IMR-90 (cell line): ENCODE results near the gene ORAI1. TPM values are rescaled to one million over a fixed set of nuclear protein-coding genes. Genes with fewer than 3 reads are reported as not detected.

Source experiments
- ATAC-seq: fragments of 200-7000 bp; cut with Tn5 transposase; 2 replicates; pipeline ENCODE4 v1.9.1; 2020; ENCODE audit warnings: low read depth, mild to moderate bottlenecking, moderate library complexity
- BruUV-seq: library from RNA; stranded (reverse); fragments of 400-500 nt; replicated peaks from 2 replicates; lab custom pipeline; 2021; lab: Mats Ljungman, UMichigan
- CTCF ChIA-PET: fragments of 300-600 bp; formaldehyde crosslinking; extraction: SDS; loops from one replicate; lab custom pipeline; 2021; ENCODE audit warnings: antibody characterized with exemption; lab: Yijun Ruan, JAX
- POLR2A ChIA-PET: fragments of 300-600 bp; sonication (Branson Sonifier 250); formaldehyde crosslinking; loops from one replicate; lab custom pipeline; 2022; ENCODE audit warnings: antibody characterized with exemption; ENCODE audit not compliant: unreplicated experiment; lab: Charles Lee
- DNase-seq: peaks from one replicate; pipeline ENCODE4 v3.0.0; 2013
- H2AFZ ChIP-seq: replicated peaks from 2 replicates; pipeline ENCODE3; 2013; ENCODE audit warnings: low read length, mild to moderate bottlenecking; ENCODE audit not compliant: poor library complexity
- H2AK5ac ChIP-seq: 2 replicates; pipeline ENCODE4 v1.6.1; 2013; ENCODE audit warnings: low read depth, low read length, inconsistent platforms
- H2AK9ac ChIP-seq: replicated peaks from 2 replicates; pipeline ENCODE3; 2013; ENCODE audit warnings: mild to moderate bottlenecking, low read depth, low read length, moderate library complexity; ENCODE audit not compliant: poor library complexity
- H2BK120ac ChIP-seq: 2 replicates; pipeline ENCODE4 v1.6.1; 2013; ENCODE audit warnings: low read depth, low read length, inconsistent platforms
- H2BK15ac ChIP-seq: 3 replicates; pipeline ENCODE4 v1.6.1; 2013; ENCODE audit warnings: low read depth, low read length, inconsistent platforms
- H2BK20ac ChIP-seq: 2 replicates; pipeline ENCODE4 v1.6.1; 2013; ENCODE audit warnings: low read depth, mild to moderate bottlenecking, inconsistent platforms, low read length, moderate library complexity
- H2BK5ac ChIP-seq: 2 replicates; pipeline ENCODE4 v1.6.1; 2013; ENCODE audit warnings: mild to moderate bottlenecking, low read depth, low read length, inconsistent platforms; ENCODE audit not compliant: poor library complexity, severe bottlenecking
- H3K14ac ChIP-seq: replicated peaks from 2 replicates; pipeline ENCODE4 v1.6.1; 2013; ENCODE audit warnings: low read depth, low read length, inconsistent platforms
- H3K18ac ChIP-seq: 2 replicates; pipeline ENCODE4 v1.6.1; 2013; ENCODE audit warnings: low read depth, low read length, control low read depth
- H3K23ac ChIP-seq: 2 replicates; pipeline ENCODE4 v1.6.1; 2013; ENCODE audit warnings: low read depth, low read length, inconsistent platforms
- H3K27ac ChIP-seq: 2 replicates; pipeline ENCODE4 v1.5.1; 2013; ENCODE audit warnings: mild to moderate bottlenecking, control low read depth, low read length; ENCODE audit not compliant: insufficient read depth
- H3K27me3 ChIP-seq: 2 replicates; pipeline ENCODE4 v1.6.1; 2013; ENCODE audit warnings: low read length; ENCODE audit not compliant: control insufficient read depth, insufficient read depth
- H3K36me3 ChIP-seq: 2 replicates; pipeline ENCODE4 v1.6.1; 2013; ENCODE audit warnings: low read length, mixed read lengths; ENCODE audit not compliant: control insufficient read depth, insufficient read depth
- H3K4ac ChIP-seq: 2 replicates; pipeline ENCODE4 v1.6.1; 2013; ENCODE audit warnings: low read depth, low read length, inconsistent platforms
- H3K4me1 ChIP-seq: 2 replicates; pipeline ENCODE4 v1.6.1; 2013; ENCODE audit warnings: low read length, mixed read lengths; ENCODE audit not compliant: control insufficient read depth, insufficient read depth
- H3K4me2 ChIP-seq: 2 replicates; pipeline ENCODE4 v1.6.1; 2013; ENCODE audit warnings: low read depth, mild to moderate bottlenecking, control low read depth, low read length, moderate library complexity
- H3K4me3 ChIP-seq: 2 replicates; pipeline ENCODE4 v1.5.1; 2013; ENCODE audit warnings: low read depth, mild to moderate bottlenecking, control low read depth, low read length, moderate library complexity; ENCODE audit not compliant: insufficient read depth
- H3K56ac ChIP-seq: 2 replicates; pipeline ENCODE4 v1.6.1; 2013; ENCODE audit warnings: low read length, inconsistent platforms; ENCODE audit not compliant: insufficient read depth; ENCODE audit errors: extremely low read depth
- H3K79me1 ChIP-seq, 2 experiments: 2 replicates each; pipeline ENCODE4 v1.6.1; 2013; ENCODE audit warnings: low read length in 2 of 2, inconsistent platforms in 1 of 2, low read depth in 1 of 2
- H3K9ac ChIP-seq: 2 replicates; pipeline ENCODE4 v1.6.1; 2013; ENCODE audit warnings: low read depth, low read length, control low read depth
- H3K9me1 ChIP-seq: 2 replicates; pipeline ENCODE4 v1.6.1; 2013; ENCODE audit warnings: low read length, inconsistent platforms; ENCODE audit not compliant: insufficient read depth
- H3K9me3 ChIP-seq: 2 replicates; pipeline ENCODE4 v1.6.1; 2013; ENCODE audit warnings: low read length; ENCODE audit not compliant: control insufficient read depth, insufficient read depth
- H4K20me1 ChIP-seq: 2 replicates; pipeline ENCODE4 v1.6.1; 2013; ENCODE audit warnings: low read length, inconsistent platforms; ENCODE audit not compliant: insufficient read depth
- H4K5ac ChIP-seq: 2 replicates; pipeline ENCODE4 v1.6.1; 2013; ENCODE audit warnings: mild to moderate bottlenecking, low read depth, low read length, control low read depth
- H4K8ac ChIP-seq, 2 experiments: 2 replicates each; pipeline ENCODE4 v1.6.1; 2013; ENCODE audit warnings: low read depth in 2 of 2, low read length in 2 of 2, control low read depth in 1 of 2, inconsistent platforms in 1 of 2
- H4K91ac ChIP-seq: 2 replicates; pipeline ENCODE4 v1.6.1; 2013; ENCODE audit warnings: low read depth, low read length, inconsistent platforms; ENCODE audit not compliant: insufficient read depth
- CEBPB ChIP-seq: IDR thresholded peaks from 2 replicates; pipeline ENCODE4 v1.6.1; 2012; ENCODE audit warnings: low read depth, low read length, improper control_type of control experiment
- MAZ ChIP-seq: IDR thresholded peaks from 2 replicates; pipeline ENCODE4 v1.6.1; 2012; ENCODE audit warnings: low read depth, mild to moderate bottlenecking, low read length, improper control_type of control experiment, moderate library complexity, borderline replicate concordance
- WGBS, 2 experiments: methylation state at CpG; one replicate each; pipeline versions ENCODE4 v1.1.5 to v1.1.7; 2013; ENCODE audit warnings: missing lambda C conversion rate in 2 of 2; ENCODE audit not compliant: insufficient read length in 1 of 2; ENCODE audit errors: extremely low coverage in 2 of 2; 5-methylcytosine and 5-hydroxymethylcytosine counted together
- dilution Hi-C: fragments of 300-500 bp; cut with HindIII; formaldehyde crosslinking; loops from one replicate; pipeline ENCODE4 v1.14.3; 2018; ENCODE audit warnings: low sequenced_read_pairs; ENCODE audit not compliant: unreplicated experiment
- in situ Hi-C: fragments of 300-500 bp; cut with MboI; formaldehyde crosslinking; loops from 3 replicates; pipeline ENCODE4 v1.14.3; 2019; ENCODE audit warnings: low sequenced_read_pairs, inconsistent platforms, mixed read lengths
- intact Hi-C: fragments of 100-400 bp; cut with micrococcal nuclease; formaldehyde crosslinking; loops from 2 replicates; pipeline ENCODE4 v1.10.0; 2022
- polyA plus RNA-seq, 3 experiments: library from polyadenylated mRNA; depleted of rRNA; stranded (reverse); fragments of >200 nt; gene quantifications; 2 replicates each; pipeline ENCODE4 v1.2.3, GENCODE V29; 2012; ENCODE audit warnings: low replicate concordance in 1 of 3
- total RNA-seq: library from RNA; depleted of rRNA; stranded (reverse); fragments of >200 nt; gene quantifications from 2 replicates; pipeline ENCODE4 v1.2.3, GENCODE V29; 2012

The ORAI1 gene
- total and polyA plus RNA-seq, 2 of the 4 experiments (the other 2 are of a cell fraction), result 3.9 to 22.7 TPM

DNA sequence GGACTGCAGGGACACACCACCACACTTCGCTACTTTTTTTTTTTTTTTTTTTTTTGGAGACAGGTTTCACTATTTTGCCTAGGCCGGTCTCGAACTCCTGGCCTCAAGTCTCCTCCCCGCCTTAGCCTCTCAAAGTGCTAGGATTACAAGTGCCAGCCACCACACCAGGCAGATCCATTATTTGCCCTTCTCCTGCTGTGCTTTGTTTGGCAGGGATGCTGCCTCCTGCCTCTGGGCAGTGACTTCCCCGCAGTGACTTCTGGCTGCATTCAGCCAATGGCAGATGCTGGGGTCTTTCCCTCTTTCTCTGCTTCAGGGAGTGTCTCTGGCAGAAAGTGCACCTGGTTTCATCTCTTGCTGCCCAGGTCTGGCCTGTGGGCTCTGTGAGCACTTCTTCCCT lies 49.9 kb downstream of the ORAI1 start:
- Histone ChIP-seq H2BK15ac (no peak overlapping the region), H3K36me3 (no peaks in the 10 kb centered on the region), H2BK20ac (no peak overlapping the region), H3K9ac (no peak overlapping the region), H4K20me1 (no peaks in the 10 kb centered on the region), H3K4me1 (peaks cover 5% of the 10 kb centered on the region), H3K27me3 (no peaks in the 10 kb centered on the region), H2AK5ac (no peak overlapping the region), H2BK5ac (no peak overlapping the region), H3K18ac (no peak overlapping the region), H3K9me1 (0 out of 2 replicates have a peak, but pooled peaks cover 4% of the 10 kb centered on the region), H3K4me3 (no peak overlapping the region), H3K14ac (no peak overlapping the region), H2BK120ac (no peak overlapping the region), H2AK9ac (no peak overlapping the region), H4K5ac (no peak overlapping the region), H4K91ac (no peak overlapping the region), H3K23ac (no peak overlapping the region), H3K27ac (no peak overlapping the region), H3K56ac (no peak overlapping the region), H3K79me1 (no peaks in the 10 kb centered on the region), H3K4me2 (no peak overlapping the region), H2AFZ (no peak overlapping the region), H4K8ac (no peak overlapping the region), H3K9me3 (no peaks in the 10 kb centered on the region), H3K4ac (no peak overlapping the region)
- intact Hi-C loops, result no loop called here
- dilution Hi-C loops, result no loop called here
- CTCF ChIA-PET, result no interaction called here
- TF ChIP-seq MAZ (no peak), CEBPB (no peak)
- no TSS peak for BruUV-seq
- DNase-seq, result no peak
- ATAC-seq, result no peak
- POLR2A ChIA-PET, result no interaction called here
- WGBS, 2 experiments, result 73% methylated on average over 2 of the region's 5 CpGs; no CpG with 5 or more reads in 1 of the 2 experiments
- in situ Hi-C loops, result no loop called here
